Right lobe of liver (tissue), 4 donors: ENCODE data around the gene KLHL42.
"Not testable (repeated sequence)": the region's sequence is repeated elsewhere in the genome, so short reads cannot be mapped to it uniquely, and the experiment has no call there.

Experiments
- POLR2A ChIP-seq: fragments of 450-650 bp; IDR thresholded peaks from one replicate; pipeline ENCODE4 v1.6.1; 2017; ENCODE audit warnings: antibody characterized with exemption, mild to moderate bottlenecking
- TF ChIP-seq, protein P1 (sequence below), 4 donors: fragments of 200-600 bp in 3 of 4; fragments of 450-650 bp in 1 of 4; IDR thresholded peaks; one replicate each; pipeline versions ENCODE4 v1.5.1 to v1.8.0; 2016 to 2022; ENCODE audit warnings: antibody characterized with exemption in 4 of 4, mild to moderate bottlenecking in 2 of 4
- donor health status: DM: no; HTN: no; CAD: no.
- donor health status: DM: no; HTN: no; CAD: no.
- donor health status: DM: no; HTN: yes; CAD: no.

DNA sequence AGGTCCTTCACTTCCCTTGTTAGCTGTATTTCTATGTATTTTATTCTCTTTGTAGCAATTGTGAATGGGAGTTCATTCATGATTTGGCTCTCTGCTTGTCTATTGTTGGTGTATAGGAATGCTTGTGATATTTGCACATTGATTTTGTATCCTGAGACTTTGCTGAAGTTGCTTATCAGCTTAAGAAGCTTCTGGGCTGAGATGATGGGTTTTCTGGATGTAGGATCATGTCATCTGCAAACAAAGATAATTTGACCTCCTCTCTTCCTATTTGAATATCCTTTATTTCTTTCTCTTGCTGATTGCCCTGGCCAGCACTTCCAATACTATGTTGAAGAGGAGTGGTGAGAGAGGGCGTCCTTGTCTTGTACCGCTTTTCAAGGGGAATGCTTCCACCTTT is 67.3 kb downstream of the KLHL42 start:
- TF ChIP-seq, protein P1, sequence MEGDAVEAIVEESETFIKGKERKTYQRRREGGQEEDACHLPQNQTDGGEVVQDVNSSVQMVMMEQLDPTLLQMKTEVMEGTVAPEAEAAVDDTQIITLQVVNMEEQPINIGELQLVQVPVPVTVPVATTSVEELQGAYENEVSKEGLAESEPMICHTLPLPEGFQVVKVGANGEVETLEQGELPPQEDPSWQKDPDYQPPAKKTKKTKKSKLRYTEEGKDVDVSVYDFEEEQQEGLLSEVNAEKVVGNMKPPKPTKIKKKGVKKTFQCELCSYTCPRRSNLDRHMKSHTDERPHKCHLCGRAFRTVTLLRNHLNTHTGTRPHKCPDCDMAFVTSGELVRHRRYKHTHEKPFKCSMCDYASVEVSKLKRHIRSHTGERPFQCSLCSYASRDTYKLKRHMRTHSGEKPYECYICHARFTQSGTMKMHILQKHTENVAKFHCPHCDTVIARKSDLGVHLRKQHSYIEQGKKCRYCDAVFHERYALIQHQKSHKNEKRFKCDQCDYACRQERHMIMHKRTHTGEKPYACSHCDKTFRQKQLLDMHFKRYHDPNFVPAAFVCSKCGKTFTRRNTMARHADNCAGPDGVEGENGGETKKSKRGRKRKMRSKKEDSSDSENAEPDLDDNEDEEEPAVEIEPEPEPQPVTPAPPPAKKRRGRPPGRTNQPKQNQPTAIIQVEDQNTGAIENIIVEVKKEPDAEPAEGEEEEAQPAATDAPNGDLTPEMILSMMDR (IDR thresholded peaks at IDR 0.05) = not testable (repeated sequence)
- TF ChIP-seq POLR2A = not testable (repeated sequence)
